ENCODE measurements around the gene AGMO.

DNA sequence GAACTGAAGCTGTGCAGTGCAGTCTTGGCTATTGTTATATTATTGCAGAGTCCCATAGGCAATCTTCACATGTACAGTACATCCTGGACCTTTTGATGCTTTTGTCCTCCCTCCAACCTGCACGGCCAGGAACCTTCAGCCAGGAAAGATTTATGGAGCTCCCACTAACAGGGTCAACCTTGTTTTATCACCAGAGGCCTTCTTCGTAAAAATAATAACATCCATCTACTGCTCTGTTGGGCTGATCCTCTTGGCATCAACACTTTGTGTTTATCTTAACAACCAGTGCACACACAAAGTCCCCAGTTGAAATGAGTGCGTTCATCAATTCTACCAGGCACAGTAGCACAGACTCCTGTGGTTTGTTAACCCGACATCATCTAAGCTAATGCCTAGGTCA, 72.4 kb downstream of the AGMO start:
- TF ChIP-seq, protein P1, sequence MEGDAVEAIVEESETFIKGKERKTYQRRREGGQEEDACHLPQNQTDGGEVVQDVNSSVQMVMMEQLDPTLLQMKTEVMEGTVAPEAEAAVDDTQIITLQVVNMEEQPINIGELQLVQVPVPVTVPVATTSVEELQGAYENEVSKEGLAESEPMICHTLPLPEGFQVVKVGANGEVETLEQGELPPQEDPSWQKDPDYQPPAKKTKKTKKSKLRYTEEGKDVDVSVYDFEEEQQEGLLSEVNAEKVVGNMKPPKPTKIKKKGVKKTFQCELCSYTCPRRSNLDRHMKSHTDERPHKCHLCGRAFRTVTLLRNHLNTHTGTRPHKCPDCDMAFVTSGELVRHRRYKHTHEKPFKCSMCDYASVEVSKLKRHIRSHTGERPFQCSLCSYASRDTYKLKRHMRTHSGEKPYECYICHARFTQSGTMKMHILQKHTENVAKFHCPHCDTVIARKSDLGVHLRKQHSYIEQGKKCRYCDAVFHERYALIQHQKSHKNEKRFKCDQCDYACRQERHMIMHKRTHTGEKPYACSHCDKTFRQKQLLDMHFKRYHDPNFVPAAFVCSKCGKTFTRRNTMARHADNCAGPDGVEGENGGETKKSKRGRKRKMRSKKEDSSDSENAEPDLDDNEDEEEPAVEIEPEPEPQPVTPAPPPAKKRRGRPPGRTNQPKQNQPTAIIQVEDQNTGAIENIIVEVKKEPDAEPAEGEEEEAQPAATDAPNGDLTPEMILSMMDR (conservative IDR thresholded peaks at IDR 0.05; ENCODE audit: low read length) = no peak
- no peak for TF ChIP-seq EZH2phosphoT487 (IDR thresholded peaks at IDR 0.05; ENCODE audit: borderline replicate concordance)

All from Loucy (cell line).